Measurements from ENCODE around the gene NDST4.
"Not testable (repeated sequence)": the region's sequence is repeated elsewhere in the genome, so short reads cannot be mapped to it uniquely, and the experiment has no call there.

The NDST4 gene

GRCh38 chr4:115053313-115053712 is 60.1 kb downstream of the NDST4 start:
- DNase-seq: no peak

- no peak for DNase-seq
Observed at GRCh38 chr4:115042496-115042895, 70.9 kb downstream of the NDST4 start.

- no peak for DNase-seq
Observed at GRCh38 chr4:115030281-115030680, 83.1 kb downstream of the NDST4 start.

DNA sequence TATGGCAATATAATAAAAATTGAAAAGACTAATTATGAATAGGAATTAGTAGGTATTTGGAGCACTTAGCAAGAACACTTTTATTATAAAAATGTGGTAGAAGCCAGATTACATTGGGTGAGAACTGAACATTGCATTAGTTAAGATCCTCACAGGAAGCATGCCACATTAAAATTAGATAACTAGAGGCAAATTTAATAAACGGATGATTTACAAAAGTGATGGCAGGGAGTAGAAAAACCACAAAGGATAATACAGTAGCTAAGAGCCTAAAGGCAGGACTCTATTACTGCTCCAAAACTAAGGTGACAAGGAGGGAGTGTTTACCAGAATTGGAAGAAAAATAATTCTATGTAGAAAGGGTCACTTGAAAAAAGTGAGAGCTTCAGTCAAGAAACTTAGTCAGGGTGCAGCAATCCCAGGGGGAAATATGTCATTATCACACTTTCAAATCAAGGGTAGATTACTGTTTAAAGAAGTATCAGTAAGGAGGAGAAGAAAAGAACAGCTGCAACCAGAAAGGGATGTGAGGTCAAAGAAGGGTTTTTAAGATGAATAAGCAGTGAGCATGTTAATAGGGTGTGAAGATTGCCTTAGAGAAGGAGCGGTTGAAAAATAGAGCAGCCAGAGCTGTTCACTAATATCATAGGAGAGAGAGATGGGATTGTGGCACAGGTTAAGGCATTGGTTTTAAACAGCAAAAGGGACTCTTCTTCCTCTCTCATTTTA is 84.6 kb downstream of the NDST4 start:
- DNase-seq: no peak

GRCh38 chr4:114999880-115000279 is 113.5 kb downstream of the NDST4 start:
- no peak for DNase-seq

DNA sequence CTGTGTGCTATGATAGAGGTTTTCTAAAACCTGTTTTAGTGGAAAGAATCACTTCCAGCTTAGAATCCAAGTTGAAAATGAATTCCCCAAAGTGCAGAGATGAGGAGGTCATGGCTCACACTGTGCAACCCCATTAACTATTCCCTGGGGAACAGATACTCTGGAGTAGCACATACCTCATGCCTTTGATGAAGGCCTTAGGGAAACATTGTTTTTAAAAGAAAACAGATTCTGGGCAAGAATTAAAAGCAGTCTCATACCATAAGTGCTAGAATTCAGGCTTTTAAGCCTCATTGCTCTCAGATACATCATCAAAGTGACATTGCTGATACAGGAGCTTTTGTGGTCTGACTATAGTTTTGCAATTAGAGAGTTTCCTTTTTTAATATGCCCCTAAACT is 115.1 kb downstream of the NDST4 start:
- no peak for DNase-seq

DNA sequence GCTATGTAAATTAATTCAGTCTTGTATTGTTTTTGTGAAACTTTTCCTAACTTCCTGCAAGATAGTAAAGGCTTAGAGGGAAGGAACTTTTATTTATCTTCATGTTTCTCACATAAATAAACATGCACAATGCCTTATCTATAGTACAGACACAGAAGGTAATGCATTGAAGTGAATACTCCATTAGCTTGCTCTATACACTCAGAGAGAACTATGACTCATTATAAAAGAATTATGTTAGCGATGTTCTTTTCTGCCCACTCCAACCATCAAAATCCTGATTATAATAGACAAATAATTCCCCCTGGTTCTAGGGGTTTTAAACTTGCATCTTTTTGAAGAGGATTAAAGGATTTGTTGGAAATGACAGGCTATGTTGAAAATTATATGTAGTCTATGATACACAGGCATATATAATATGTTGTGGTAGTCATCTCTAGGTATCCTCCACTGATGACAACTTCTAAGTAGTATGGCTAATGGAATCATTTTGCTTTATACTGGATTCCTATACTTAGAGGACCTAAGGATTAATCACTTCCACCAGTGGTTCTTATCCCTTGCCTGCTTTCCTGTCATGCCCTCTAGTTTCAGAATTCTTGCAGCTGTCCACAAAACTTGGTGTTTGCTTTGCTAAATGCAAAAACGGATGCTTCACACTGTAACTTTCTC is 115.7 kb downstream of the NDST4 start:
- DNase-seq: no peak

DNA sequence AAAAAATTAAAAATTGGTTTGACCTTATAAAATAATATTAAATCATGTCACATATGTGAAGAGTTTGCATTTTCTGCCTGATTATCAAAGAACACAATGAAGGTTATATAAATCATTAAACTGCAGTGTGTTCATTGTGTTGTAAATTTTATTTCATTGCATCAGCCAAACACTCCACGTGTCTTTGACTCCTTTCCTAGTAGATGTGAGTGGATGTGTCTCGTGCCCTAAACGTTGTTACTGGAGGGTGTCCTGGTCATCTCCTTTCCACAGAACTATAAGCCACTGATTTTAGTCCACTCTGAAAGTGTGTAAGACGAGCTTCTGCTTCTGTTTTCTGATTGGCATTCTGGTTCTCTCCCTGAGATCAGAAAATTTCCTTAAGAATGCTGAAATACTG is 127.3 kb downstream of the NDST4 start:
- DNase-seq: no peak

DNA sequence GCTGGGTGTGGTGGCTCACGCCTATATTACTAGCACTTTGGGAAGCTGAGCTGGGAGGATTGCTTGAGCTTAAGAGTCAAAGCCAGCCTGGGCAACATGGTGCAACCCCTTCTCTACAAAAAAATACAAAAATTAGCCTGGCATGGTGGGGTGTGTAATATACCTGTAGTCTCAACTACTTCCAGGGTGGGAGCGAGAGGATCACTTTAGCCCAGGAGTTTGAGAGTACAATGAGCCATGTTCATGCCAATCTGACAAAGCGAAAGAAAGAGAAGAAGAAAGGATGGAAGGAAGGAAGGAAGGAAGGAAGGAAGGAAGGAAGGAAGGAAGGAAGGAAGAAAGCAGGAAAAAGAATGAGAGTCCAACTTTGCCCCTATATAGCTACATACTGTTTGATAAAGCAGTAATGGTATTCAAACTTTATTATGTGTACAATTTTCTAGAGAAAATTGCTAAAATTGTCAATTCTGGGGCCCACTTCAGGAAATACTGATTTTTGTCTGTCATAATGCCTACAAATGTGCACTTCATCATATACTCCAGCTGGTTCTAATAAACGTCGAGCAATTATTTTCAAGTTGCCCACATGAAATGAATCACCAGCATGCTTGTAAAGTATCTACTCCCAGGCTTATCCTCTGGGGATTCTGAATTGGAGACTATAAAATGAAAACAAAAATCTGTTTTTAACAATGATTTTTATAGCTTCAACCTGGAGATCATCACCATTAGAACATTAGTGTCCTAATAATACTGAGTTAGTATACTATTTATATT is 132.3 kb downstream of the NDST4 start:
- no peak for DNase-seq

GRCh38 chr4:114980399-114980798 is 133.0 kb downstream of the NDST4 start:
- not testable (repeated sequence) for DNase-seq

DNA sequence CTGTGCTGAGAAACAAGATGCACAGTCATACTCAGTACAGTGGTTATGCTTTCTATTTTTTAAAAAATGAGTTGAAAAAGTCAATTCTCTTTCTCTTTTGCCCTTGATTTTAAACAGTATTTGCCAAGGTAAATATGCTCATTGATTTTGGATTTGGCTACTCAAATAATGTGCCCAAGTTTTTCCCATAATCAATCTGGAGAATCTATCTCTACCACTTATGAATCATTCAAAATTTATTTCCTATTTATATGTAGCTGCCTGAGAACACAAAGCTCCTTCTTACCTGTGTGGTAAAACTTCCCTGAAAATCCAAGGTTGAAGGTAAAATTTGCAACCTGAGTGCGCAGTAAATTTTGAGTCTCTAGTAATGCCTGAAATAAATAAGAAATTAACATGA is 136.5 kb downstream of the NDST4 start:
- no peak for DNase-seq

- no peak for DNase-seq
Observed at GRCh38 chr4:114964026-114964425, 149.4 kb downstream of the NDST4 start.

GRCh38 chr4:114945616-114946015 is 167.8 kb downstream of the NDST4 start:
- no peak for DNase-seq

- DNase-seq: no peak
Observed at GRCh38 chr4:114941503-114941902, 171.9 kb downstream of the NDST4 start.

DNA sequence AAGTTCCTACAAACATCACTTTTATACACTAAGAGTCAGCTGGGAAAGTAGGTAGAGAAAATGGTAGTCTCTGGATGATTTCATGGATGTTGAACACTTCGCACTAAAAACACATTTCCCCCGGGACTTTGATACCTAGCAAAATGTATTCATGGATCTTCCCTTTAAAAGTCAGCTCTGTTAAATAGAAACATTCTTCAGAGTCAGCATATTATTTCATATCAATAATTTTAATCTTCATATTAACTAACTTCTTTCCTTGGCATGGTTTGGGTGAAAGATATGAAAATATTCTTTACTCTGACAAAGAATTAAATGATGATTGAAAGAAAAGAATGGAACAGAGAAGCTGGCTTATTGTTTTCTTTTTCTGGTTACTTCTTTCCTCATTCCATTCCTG is 185.5 kb downstream of the NDST4 start:
- DNase-seq: no peak

GRCh38 chr4:114926583-114926982 is 186.8 kb downstream of the NDST4 start:
- no peak for DNase-seq

DNA sequence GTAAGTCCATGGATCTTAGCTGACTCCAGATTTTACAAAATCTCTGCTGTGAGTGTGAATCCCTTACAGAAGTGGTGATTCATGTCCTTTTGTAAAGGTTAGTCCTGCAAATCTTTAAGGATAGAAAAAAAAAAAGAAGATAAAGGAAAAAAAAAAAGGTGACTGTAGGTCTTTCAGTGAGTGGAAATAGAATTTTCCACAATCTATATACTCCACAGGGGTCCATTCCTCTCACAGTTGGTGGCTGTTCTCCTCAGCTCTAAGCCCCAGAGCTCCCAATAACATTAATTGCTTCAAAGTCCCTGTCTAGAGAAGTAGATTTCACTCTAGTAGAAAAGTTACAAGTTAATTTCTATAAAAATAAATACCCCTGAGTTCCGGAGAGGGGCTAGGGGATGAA is 189.1 kb downstream of the NDST4 start:
- DNase-seq: no peak

DNA sequence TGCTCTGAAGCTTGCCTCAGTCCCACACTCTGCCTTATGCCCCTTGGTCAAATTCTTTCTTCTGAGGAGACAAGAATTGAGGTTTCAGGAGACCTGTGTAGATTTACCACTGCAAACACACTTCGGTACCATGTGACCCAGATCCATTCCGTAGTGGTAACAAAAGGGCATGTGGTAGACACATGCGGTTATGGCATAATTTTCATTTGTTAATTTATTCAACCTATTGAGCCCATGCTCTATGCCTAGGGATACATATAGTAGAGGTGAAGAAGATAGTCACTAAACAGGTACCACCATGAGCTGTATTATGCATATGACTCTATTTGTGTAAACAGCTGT is 190.9 kb downstream of the NDST4 start:
- no peak for DNase-seq

DNA sequence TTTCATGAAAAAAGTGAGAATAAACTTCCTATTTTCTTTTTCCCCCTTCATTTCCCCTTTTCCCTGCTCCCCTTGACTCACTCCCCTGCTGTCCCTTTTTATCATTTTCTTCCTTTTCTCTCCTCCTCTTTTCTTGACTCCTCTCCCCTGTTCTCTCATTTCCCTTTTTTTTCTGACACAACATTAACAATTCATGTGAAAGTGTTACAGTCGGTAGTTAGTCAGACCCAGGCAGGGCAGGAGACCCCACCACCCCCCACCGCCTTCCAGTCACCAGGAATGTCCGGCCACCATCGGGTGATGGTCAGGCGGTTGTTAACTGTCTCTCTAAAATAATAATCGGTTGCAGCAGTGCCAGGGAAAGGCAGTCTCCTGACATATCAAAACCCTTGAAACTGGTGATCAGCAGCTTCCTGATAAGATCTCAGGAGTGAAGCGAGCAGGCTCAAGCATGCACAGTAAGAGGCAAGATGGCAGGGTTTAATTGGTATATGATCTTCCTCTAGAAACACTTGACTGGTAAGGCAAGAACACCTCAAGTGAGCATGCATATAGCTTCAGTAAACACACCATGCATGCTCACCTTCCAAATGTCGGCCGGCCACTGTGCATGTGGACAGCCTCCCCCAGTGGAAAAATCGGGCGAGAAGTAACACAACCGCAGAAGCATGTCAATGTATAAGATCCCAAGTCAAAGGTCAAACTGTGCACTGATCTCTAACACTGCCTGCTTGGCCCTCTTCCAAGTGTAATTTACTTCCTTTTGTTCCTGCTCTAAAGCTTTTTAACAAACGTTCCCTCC is 191.4 kb downstream of the NDST4 start:
- DNase-seq: peak; percentile 21

- DNase-seq: no peak
Observed at GRCh38 chr4:114921191-114921590, 192.2 kb downstream of the NDST4 start.

GRCh38 chr4:114911111-114911510 is 202.3 kb downstream of the NDST4 start:
- DNase-seq: no peak

GRCh38 chr4:114907568-114907967 is 205.9 kb downstream of the NDST4 start:
- no peak for DNase-seq

DNA sequence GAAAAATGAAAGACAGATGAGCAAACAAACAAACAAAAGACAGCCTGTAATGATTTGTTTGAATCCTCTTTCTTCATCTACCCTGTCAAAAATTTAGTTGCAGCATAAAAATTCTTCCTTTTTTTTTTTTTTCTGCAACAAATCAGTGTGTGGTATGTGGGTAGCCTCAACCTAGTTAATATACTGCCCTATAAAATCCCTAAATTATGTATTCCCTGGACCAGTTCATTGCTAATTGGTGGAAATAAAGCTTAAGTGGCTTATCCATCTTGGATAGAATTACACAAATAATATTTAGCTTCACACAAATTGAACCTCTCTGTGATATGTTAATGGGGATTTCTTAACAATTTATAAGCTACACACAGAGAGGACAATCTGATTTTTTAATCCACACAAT is 208.4 kb downstream of the NDST4 start:
- DNase-seq: no peak
